H9 (cell line): Measurements from ENCODE around the gene PHACTR1. TPM values are rescaled to one million over a fixed set of nuclear protein-coding genes. Genes with fewer than 3 reads are reported as not detected.

ENCODE experiments used
- DNase-seq: peaks from one replicate; pipeline ENCODE4 v3.0.0-alpha.2; 2017
- H2AFZ ChIP-seq: one replicate; pipeline ENCODE4 v1.6.1; 2013; ENCODE audit warnings: mild to moderate bottlenecking, low read length, control low read depth, moderate library complexity
- H2AK5ac ChIP-seq: 2 replicates; pipeline ENCODE4 v1.6.1; 2013; ENCODE audit warnings: low read length, control low read depth, mixed read lengths; ENCODE audit not compliant: insufficient read length
- H2BK120ac ChIP-seq: one replicate; pipeline ENCODE4 v1.6.1; 2013; ENCODE audit warnings: low read depth, mild to moderate bottlenecking, low read length, control low read depth, inconsistent platforms; ENCODE audit not compliant: poor library complexity, severe bottlenecking
- H2BK12ac ChIP-seq: 2 replicates; pipeline ENCODE4 v1.6.1; 2013; ENCODE audit warnings: low read length, control low read depth, mixed read lengths, low read depth; ENCODE audit not compliant: insufficient read length
- H2BK15ac ChIP-seq: 2 replicates; pipeline ENCODE4 v1.6.1; 2013; ENCODE audit warnings: low read depth, low read length, control low read depth
- H2BK20ac ChIP-seq: one replicate; pipeline ENCODE4 v1.6.1; 2013; ENCODE audit warnings: low read depth, mild to moderate bottlenecking, low read length, control low read depth, inconsistent platforms; ENCODE audit not compliant: poor library complexity, severe bottlenecking
- H2BK5ac ChIP-seq: 2 replicates; pipeline ENCODE4 v1.6.1; 2013; ENCODE audit warnings: low read length, control low read depth, mixed read lengths; ENCODE audit not compliant: insufficient read length
- H3K14ac ChIP-seq: 2 replicates; pipeline ENCODE4 v1.6.1; 2013; ENCODE audit warnings: low read length, control low read depth; ENCODE audit not compliant: insufficient read depth
- H3K18ac ChIP-seq: 2 replicates; pipeline ENCODE4 v1.6.1; 2013; ENCODE audit warnings: low read depth, mild to moderate bottlenecking, mixed read lengths, low read length, control low read depth; ENCODE audit not compliant: insufficient read length
- H3K23ac ChIP-seq: 2 replicates; pipeline ENCODE4 v1.6.1; 2013; ENCODE audit warnings: low read length, control low read depth, mixed read lengths, low read depth; ENCODE audit not compliant: insufficient read length
- H3K23me2 ChIP-seq: 2 replicates; pipeline ENCODE4 v1.6.1; 2013; ENCODE audit warnings: low read depth, mild to moderate bottlenecking, mixed read lengths, low read length, control low read depth; ENCODE audit not compliant: insufficient read length, poor library complexity, severe bottlenecking
- H3K27ac ChIP-seq: 2 replicates; pipeline ENCODE4 v1.5.1; 2013; ENCODE audit warnings: low read length, control low read depth, mixed read lengths, low read depth; ENCODE audit not compliant: insufficient read length
- H3K27me3 ChIP-seq: 2 replicates; pipeline ENCODE4 v1.6.1; 2013; ENCODE audit warnings: low read length, control low read depth, inconsistent platforms; ENCODE audit not compliant: insufficient read depth
- H3K4ac ChIP-seq: 2 replicates; pipeline ENCODE4 v1.6.1; 2013; ENCODE audit warnings: low read depth, mild to moderate bottlenecking, control low read depth, inconsistent platforms, low read length, moderate library complexity
- H3K4me1 ChIP-seq: 2 replicates; pipeline ENCODE4 v1.6.1; 2013; ENCODE audit warnings: low read length, control low read depth, inconsistent platforms; ENCODE audit not compliant: insufficient read depth
- H3K4me2 ChIP-seq: 2 replicates; pipeline ENCODE4 v1.6.1; 2013; ENCODE audit warnings: low read length, control low read depth, mixed read lengths; ENCODE audit not compliant: insufficient read length, insufficient read depth
- H3K56ac ChIP-seq: 2 replicates; pipeline ENCODE4 v1.6.1; 2013; ENCODE audit warnings: low read depth, mild to moderate bottlenecking, mixed read lengths, low read length, control low read depth; ENCODE audit not compliant: insufficient read length
- H3K79me1 ChIP-seq: 2 replicates; pipeline ENCODE4 v1.6.1; 2013; ENCODE audit warnings: low read depth, mild to moderate bottlenecking, moderate library complexity, low read length, control low read depth, inconsistent platforms; ENCODE audit not compliant: insufficient read depth, poor library complexity, severe bottlenecking
- H3K79me2 ChIP-seq: 2 replicates; pipeline ENCODE4 v1.6.1; 2013; ENCODE audit warnings: low read length, control low read depth, inconsistent platforms; ENCODE audit not compliant: insufficient read depth
- H3K9ac ChIP-seq: 2 replicates; pipeline ENCODE4 v1.6.1; 2013; ENCODE audit warnings: low read length, control low read depth, mixed read lengths; ENCODE audit not compliant: insufficient read length; ENCODE audit errors: extremely low read depth
- H3K9me3 ChIP-seq: one replicate; pipeline ENCODE4 v1.6.1; 2013; ENCODE audit warnings: low read depth, low read length, inconsistent platforms; ENCODE audit not compliant: control insufficient read depth
- H3T11ph ChIP-seq: one replicate; pipeline ENCODE4 v1.6.1; 2013; ENCODE audit warnings: mild to moderate bottlenecking, low read length, control low read depth, inconsistent platforms
- H4K20me1 ChIP-seq: one replicate; pipeline ENCODE4 v1.6.1; 2013; ENCODE audit not compliant: control insufficient read depth, insufficient read length, insufficient read depth
- H4K5ac ChIP-seq: 2 replicates; pipeline ENCODE4 v1.6.1; 2013; ENCODE audit warnings: low read depth, mild to moderate bottlenecking, mixed read lengths, low read length, control low read depth; ENCODE audit not compliant: insufficient read length
- H4K8ac ChIP-seq: replicated peaks from 2 replicates; pipeline ENCODE4 v1.6.1; 2013; ENCODE audit warnings: low read length, control low read depth, mixed read lengths, low read depth; ENCODE audit not compliant: insufficient read length
- H4K91ac ChIP-seq: 2 replicates; pipeline ENCODE4 v1.6.1; 2013; ENCODE audit warnings: low read depth, mild to moderate bottlenecking, moderate library complexity, mixed read lengths, low read length, control low read depth; ENCODE audit not compliant: insufficient read length
- H3K27ac Mint-ChIP-seq, 3 experiments: 2 replicates in 2 of 3; 3 replicates in 1 of 3; pipeline ENCODE4 v1.8.0; 2020 to 2021; ENCODE audit warnings: mixed read lengths in 3 of 3, mild to moderate bottlenecking in 1 of 3, moderate library complexity in 1 of 3
- H3K27me3 Mint-ChIP-seq: 2 replicates; pipeline ENCODE4 v1.8.0; 2021; ENCODE audit warnings: low read depth, mild to moderate bottlenecking, moderate library complexity, mixed read lengths
- H3K36me3 Mint-ChIP-seq, 3 experiments: 2 replicates in 2 of 3; 3 replicates in 1 of 3; pipeline ENCODE4 v1.8.0; 2020 to 2021; ENCODE audit warnings: low read depth in 3 of 3, mixed read lengths in 3 of 3; ENCODE audit not compliant: insufficient read depth in 1 of 3
- H3K4me1 Mint-ChIP-seq, 2 experiments: 2 replicates each; pipeline ENCODE4 v1.8.0; 2020; ENCODE audit warnings: mixed read lengths in 2 of 2
- H3K4me3 Mint-ChIP-seq, 2 experiments: 2 replicates in 1 of 2; 3 replicates in 1 of 2; pipeline ENCODE4 v1.8.0; 2020 to 2021; ENCODE audit warnings: mild to moderate bottlenecking in 2 of 2, mixed read lengths in 2 of 2, moderate library complexity in 1 of 2
- H3K9me3 Mint-ChIP-seq, 2 experiments: 2 replicates in 1 of 2; 3 replicates in 1 of 2; pipeline ENCODE4 v1.8.0; 2020; ENCODE audit warnings: mild to moderate bottlenecking in 2 of 2, mixed read lengths in 2 of 2, moderate library complexity in 1 of 2
- WGBS: extraction: QIAGEN DNeasy Blood & Tissue Kit; methylation state at CpG from one replicate; pipeline ENCODE4 v1.1.7; 2013; ENCODE audit warnings: missing lambda C conversion rate, low lambda C conversion rate, mixed read lengths; ENCODE audit not compliant: insufficient read length; ENCODE audit errors: extremely low coverage; 5-methylcytosine and 5-hydroxymethylcytosine counted together
- total RNA-seq: library from RNA; stranded (reverse); gene quantifications from 2 replicates; pipeline ENCODE4 v1.2.1, GENCODE V29; 2021
- TF ChIP-seq, protein P1 (sequence below): fragments of 200-600 bp; sonication (generic); conservative IDR thresholded peaks from 3 replicates; pipeline ENCODE4 v1.8.0; 2021; ENCODE audit warnings: antibody characterized with exemption, mild to moderate bottlenecking

PHACTR1 gene
- total RNA-seq, 1 experiment from 2014 or later = 15.9 TPM

DNA sequence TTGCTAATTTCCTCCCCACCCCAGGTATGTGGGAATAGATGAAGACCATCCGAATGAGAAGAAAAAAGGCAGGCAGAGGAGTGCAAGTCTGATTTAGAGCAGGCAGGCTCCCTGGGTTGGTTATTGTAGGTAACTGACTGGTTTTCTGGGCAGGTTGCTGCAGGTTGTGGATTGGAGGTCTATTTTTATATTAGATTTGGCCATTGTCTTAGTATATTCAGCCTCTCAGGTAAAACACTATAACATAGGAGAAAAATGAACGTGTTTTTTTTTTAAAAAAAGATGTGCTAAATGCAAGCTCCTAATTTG is 612.3 kb downstream of the PHACTR1 start:
- H3K18ac ChIP-seq = peak overlapping the region; percentile 59
- H3K4me1 Mint-ChIP-seq = peaks cover 19 to 22% of the 10 kb centered on the region in 2 experiments
- no peak overlapping the region for H2AFZ ChIP-seq
- peak overlapping the region; percentile 92; the same call in 1 of the 2 replicates for H3K14ac ChIP-seq
- H3K56ac ChIP-seq = no peak overlapping the region
- H4K5ac ChIP-seq = peak overlapping the region; percentile 3
- H4K91ac ChIP-seq = no peak overlapping the region
- peak overlapping the region; percentile 85 for H3K4me2 ChIP-seq
- no peak overlapping the region for H2AK5ac ChIP-seq
- H3K27me3 Mint-ChIP-seq = no peaks in the 10 kb centered on the region
- no peaks in the 10 kb centered on the region for H3K9me3 ChIP-seq
- H4K20me1 ChIP-seq = no peaks in the 10 kb centered on the region
- no peak for DNase-seq
- no peak overlapping the region for H2BK120ac ChIP-seq
- H3K79me2 ChIP-seq = no peaks in the 10 kb centered on the region
- H4K8ac ChIP-seq = no peak overlapping the region
- TF ChIP-seq, protein P1, sequence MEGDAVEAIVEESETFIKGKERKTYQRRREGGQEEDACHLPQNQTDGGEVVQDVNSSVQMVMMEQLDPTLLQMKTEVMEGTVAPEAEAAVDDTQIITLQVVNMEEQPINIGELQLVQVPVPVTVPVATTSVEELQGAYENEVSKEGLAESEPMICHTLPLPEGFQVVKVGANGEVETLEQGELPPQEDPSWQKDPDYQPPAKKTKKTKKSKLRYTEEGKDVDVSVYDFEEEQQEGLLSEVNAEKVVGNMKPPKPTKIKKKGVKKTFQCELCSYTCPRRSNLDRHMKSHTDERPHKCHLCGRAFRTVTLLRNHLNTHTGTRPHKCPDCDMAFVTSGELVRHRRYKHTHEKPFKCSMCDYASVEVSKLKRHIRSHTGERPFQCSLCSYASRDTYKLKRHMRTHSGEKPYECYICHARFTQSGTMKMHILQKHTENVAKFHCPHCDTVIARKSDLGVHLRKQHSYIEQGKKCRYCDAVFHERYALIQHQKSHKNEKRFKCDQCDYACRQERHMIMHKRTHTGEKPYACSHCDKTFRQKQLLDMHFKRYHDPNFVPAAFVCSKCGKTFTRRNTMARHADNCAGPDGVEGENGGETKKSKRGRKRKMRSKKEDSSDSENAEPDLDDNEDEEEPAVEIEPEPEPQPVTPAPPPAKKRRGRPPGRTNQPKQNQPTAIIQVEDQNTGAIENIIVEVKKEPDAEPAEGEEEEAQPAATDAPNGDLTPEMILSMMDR = no peak
- H2BK20ac ChIP-seq = no peak overlapping the region
- H3K27ac Mint-ChIP-seq = peak overlapping the region; percentile 93 to 99 (median 98); a peak in 6 of 7 replicates
- no peaks in the 10 kb centered on the region for H3K79me1 ChIP-seq
- H3K36me3 Mint-ChIP-seq = peaks cover 10 to 23% (median 21%) of the 10 kb centered on the region in 3 experiments
- no peak overlapping the region for H2BK12ac ChIP-seq
- H3K4me1 ChIP-seq = peaks cover 3% of the 10 kb centered on the region
- no peak overlapping the region for H3K23ac ChIP-seq
- no peak overlapping the region for H3K27ac ChIP-seq
- H3T11ph ChIP-seq = no peak overlapping the region
- no peak overlapping the region for H2BK15ac ChIP-seq
- peak overlapping the region; percentile 92 to 93 for H3K4me3 Mint-ChIP-seq
- no CpG with 5 or more reads among the region's 2 CpGs for WGBS
- peak overlapping the region; percentile 69 for H3K9ac ChIP-seq
- H2BK5ac ChIP-seq = no peak overlapping the region
- no peaks in the 10 kb centered on the region for H3K9me3 Mint-ChIP-seq
- no peak overlapping the region for H3K4ac ChIP-seq
- H3K23me2 ChIP-seq = peaks cover 9% of the 10 kb centered on the region
- no peaks in the 10 kb centered on the region for H3K27me3 ChIP-seq
